NCI-H82 treated with DMSO at 0.1 percent for 48 hours (cell line): ENCODE results near the gene BEAN1.

Experiments
- DNase-seq: peaks from one replicate; lab custom pipeline; 2025; ENCODE audit not compliant: unreplicated experiment; lab: John Stamatoyannopoulos, UW

BEAN1 gene

GRCh38 chr16:66469291-66469946 lies 42.3 kb downstream of the BEAN1 start:
- DNase-seq: no peak

DNA sequence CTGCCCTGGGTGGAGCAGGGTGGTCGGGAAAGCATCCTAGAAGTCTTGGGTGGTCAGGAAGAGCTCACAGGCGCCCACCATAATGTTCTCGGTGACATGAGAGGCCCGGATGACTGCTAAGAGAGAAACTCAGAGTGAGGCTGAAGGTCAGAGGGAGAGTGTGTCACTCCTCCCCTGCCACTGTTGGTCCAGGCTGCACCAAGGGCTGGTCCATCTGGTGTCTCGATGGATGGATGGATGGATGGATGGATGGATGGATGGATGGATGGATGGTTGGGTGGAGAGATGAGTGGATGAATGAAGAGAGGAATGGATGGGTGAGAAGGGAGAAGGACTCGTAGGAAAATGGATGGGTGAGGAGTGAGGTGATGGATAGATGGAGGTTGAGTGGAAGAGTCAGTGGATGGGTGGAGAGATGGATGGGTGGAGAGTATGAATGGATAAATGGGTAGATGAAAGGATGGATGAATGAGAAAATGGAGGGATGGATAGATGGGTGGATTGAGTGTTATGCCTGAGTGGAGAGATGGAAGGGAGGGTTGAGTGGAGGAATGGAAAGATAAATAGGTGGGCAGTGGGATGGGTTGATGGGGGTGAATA lies 43.0 kb downstream of the BEAN1 start:
- no peak for DNase-seq

DNA sequence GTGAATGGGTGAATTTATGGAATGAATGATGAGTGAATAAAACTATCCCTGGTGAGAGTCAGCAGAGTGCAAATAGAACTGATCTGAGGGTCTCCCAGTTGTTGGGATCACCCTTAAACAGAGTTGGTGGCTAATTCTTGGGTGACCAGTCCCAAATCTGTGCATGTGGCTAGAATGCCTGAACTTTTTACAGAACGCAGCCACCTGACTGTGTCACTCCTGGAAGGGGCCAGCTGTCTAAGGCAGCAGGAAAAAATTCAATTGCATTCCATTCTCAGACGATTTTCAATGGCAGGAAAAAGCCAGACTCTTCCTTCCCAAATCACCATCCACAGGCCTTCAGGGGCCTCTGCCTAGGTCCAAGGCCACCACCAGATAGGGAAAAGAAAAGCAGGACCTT lies 43.5 kb downstream of the BEAN1 start:
- DNase-seq: no peak

- no peak for DNase-seq
Measured at GRCh38 chr16:66471264-66471663, 44.2 kb downstream of the BEAN1 start.

DNA sequence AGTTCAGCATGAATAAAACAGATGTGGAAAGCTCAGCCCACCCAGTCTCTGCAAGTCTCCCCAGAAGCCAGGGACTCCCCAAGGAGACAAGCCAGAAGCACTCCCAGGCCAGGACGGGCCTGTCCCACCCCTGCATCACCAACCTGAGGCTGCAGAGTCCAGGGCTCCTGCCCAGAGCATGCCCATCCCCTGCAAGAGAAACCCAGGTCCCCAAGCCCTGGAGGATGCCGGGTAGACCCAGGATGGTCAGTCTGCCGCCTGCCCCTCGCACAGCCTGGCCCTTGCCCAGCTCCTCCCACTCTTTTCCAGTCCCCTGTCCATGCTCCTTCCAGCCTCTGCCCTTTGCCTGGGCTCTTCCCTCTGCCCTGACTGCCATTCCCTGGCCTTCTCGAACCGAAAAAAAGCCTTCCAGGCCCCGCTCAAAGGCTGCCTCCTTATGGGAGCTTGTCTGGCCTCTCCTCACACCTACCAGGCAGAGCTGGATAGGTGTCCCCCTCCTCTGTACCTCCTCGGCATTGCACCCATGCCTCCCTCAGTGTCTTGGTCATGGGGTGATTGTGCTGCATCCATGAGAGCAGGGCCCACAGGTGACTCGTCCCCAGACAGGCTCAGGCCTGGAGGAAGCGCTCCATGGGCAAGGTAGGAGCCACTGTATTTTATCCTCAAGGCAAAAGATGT lies 44.8 kb downstream of the BEAN1 start:
- no peak for DNase-seq

GRCh38 chr16:66473051-66473571 lies 46.0 kb downstream of the BEAN1 start:
- DNase-seq: no peak

DNA sequence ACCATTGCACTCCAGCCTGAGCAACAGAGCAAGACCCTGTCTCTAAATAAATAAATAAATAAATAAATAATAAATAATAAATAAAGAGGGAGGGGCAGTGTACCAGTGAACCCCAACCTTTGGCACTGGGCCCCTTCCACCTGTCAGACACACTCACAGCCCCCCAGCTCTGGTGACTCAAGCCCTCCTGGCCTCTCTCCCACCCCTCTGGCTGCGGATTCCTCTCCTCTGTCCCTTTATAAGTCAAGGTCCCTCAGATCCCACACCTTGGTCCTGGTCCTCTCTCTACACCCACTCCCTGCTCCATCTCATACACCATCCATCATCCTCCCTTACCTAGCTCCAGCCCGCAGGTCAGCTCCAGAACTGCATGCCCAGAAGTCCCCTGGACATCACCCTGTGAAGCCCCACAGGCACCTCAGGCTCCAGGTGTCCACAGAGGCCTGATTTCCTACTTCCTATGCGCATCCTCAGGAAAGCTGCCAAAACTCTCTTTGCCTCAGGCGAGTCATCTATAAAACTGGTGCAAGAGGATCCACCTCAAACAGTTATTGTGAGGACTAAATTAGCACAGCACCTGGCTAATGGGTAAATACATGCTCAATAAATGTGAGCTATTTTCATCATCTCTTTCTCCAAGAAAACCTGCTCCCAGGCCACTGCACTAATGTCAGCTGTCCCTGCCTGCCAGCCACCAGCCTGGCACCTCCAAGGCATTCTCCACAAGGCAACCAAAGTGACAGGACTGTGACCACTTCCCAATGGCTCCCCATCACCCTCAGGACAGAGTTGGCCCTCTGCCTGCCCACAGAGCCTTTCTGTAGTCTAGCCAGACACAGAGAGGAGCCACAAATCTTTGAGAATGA lies 46.8 kb downstream of the BEAN1 start:
- no peak for DNase-seq

DNA sequence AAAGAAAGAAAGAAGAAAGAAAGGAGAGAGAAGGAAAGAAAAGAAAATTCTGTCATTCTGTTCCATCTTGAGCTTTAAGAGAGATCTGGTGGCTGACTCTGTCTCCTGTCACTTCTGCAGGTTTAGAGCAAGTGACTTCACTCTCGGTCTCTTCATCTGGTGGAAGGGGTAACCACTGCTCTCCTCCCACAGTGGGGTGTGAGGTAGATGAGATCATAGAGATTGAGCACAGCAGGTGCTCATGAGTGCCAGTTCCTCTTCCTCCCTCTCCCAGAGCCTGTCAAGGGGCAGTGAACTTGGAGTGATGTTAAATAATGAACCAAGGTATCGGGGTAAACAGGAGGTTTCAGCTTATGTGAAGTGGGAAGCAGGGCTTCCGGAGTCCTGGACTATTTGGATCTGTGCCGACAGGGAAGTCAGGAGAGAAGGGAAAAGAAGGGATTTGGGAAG lies 47.7 kb downstream of the BEAN1 start:
- DNase-seq: no peak

DNA sequence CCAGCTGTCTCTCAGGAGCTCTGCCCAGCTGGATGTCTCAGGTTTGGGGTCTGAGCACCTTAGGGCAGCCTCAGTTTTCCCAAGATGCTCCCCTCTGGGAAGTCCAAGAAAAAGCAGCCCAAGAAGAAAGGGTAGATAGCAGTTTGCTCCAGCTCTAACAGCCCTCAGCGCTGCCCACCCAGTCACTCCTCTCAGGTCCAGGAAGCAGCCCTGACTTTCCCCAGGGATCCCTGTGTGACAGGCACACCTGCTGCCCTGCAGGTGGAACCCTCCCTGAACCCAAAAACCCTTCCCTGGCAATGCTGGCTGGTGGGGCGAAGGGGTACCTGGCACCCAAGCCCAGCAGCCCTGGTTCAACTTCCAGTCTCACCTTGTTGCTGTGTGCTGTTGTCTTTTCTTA lies 48.1 kb downstream of the BEAN1 start:
- no peak for DNase-seq

DNA sequence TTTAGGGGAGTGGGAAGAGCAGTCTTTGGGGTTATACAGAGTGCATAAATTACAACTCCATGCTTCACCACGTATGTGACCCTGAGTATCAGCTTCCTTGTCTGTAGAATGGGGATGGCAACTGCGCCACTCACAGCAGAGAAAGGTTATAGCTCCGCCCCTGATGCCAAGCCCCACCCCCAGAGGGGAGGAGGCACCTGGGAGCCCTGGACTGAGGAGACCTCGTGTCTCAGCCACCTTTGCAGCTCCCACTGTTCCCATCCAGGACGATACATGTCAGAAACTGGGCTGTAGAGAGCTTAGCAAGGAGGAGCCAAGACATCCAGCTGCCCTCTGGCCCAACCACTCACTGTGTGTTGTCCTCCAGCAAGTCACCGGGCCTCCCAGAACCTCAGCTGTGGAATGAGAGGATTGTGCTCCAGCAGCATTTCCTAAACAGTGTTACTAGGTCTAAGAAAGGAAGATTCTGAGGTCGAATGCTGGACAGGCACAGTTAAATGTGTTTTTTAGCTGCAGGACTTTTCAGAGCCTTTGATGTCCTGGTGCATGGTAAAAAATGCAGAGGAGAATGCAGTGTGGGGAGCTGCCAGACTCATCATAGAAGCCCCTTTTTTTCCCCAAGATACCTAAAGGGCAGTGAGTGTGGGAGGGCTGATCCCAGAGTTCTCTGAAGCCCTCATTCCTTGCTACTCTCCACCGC lies 49.4 kb downstream of the BEAN1 start:
- no peak for DNase-seq

DNA sequence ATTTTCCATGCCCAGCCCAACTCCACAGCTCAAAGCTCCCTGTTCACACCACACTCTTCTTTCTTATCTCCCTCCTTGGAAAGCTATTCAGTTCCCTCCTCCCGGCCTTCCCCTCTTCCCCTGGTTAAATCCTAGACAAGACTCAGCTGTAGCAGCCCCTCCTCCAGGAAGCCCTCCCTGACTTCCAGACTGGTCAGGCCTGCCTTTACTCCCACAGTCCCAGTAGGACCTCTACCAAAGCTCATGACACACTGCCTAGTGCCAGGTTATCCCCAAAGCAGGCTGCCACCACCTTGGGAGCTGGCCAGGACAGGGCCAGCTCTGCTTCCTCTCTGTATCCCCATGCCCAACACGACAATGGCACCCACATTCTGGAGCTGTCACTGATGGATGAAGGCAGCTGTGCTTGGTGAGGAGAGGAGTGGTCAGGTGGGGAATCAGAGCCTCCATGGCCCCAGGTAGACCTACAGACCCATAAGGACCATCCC lies 50.0 kb downstream of the BEAN1 start:
- DNase-seq: no peak

DNA sequence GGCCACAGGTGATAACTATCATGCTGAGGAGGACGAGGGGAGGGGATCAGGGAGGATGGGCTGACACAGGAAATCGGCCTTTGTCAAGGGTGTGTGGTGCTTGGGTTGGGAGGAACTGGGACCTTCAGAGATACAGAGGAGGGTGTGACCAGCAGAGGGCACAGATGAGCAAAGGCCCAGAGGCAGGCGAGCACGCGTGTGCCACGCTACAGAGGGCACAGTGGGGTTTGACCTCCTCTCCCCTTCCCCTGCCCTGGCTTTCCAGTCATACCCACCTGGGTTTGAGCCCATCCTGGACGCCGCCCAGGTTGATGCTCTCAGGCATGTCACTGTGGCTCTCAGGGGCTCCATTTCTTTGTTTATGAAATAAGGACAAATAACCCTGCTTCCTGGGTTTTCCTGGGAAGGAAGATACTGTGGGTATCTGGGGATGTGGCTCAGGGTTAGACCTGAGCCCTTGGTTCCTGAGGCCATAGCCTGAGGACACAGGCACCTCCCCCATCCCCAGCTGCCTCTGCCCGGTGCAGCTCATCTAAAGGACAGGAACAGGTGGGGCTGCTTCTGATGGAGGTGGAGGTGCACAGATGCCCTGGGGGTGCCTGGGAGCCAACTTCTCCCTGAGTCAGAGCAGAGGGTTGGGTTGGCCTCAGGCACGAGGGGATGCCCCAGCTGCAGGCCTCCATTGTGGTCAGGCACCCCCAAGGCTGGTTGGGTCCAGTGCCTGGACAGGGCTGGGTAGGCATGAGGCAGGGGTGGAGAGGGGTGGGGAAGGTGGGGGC lies 51.8 kb downstream of the BEAN1 start:
- no peak for DNase-seq

GRCh38 chr16:66479661-66480264 lies 52.7 kb downstream of the BEAN1 start:
- DNase-seq: no peak

DNA sequence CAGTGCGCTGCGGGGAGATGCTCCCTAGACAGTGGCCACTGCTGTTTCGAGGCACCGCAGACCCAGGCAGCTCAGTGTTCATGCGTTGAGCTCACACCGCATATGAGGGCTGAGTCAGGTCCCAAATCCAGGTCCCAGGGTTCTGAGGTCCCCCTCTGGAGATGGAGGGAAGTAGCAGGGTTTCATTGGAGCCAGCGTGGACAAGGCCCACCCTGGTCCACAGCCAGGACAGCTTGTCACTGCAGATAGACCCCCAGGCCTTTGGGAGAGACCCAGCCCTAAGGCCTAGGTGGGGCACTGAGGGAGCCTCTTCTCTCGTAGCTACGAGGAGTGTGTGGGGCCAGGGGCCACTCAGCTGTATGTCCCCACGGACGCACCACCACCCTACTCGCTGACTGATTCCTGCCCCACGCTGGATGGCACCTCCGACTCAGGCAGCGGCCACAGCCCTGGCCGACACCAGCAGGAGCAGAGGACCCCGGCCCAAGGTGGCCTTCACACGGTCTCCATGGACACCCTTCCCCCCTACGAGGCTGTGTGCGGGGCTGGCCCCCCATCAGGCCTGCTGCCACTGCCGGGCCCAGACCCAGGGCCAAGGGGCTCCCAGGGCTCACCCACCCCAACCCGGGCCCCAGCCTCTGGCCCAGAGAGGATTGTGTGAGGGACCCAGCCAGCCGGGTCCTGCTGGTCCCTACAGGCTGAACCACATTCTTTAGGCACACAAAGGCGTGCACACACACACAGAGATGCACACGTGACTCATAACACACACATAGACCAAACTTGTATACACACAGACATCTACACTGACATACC lies 53.4 kb downstream of the BEAN1 start:
- no peak for DNase-seq

DNA sequence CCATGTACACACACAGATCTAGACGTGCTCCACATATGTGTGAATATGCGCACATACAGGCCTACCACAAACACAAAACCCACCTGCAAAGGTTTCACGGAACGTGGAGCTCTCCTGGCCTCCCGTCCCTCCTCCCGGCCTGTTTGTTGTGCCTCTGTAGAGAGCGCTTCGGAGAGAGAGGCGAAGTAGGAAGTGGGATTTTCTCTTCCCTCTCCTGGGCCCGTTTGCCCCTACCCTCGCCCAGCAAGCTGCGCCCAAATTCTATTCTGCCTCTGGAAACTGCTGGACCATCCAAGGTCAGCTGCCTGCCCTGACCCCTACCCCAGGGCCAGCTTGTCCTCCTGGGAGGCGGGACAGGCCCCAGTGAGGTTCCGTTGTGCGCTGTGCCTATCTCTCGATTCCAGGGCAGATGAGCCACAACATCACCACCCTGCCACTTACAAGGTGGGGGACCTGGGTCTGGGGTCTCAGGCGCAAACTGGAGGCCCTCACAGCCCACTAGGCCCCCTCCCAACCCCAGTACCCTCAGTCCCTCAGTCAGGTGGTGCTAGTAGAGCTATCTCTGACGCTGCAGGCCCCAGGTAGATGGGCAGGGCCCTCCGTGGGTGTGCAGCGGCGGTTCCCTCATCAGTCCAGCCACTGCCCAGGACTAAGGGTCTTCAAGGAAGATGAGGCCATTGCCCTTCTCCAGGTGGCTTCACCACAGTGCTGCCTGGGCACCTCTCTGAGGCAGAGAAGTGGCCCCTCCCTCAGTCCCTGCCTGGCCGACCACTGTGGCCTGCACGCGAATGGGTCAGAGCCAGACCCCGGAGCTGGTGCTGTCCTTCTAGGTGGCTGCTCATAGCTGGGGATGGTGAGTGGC lies 54.2 kb downstream of the BEAN1 start:
- no peak for DNase-seq

- DNase-seq: no peak
Measured at GRCh38 chr16:66481943-66482390, 54.9 kb downstream of the BEAN1 start.

- DNase-seq: peak; percentile 21
Measured at GRCh38 chr16:66483689-66484452, 56.8 kb downstream of the BEAN1 start.
